AG08396 (cell line): Measurements from ENCODE around the gene GNG12.

Experiments
- DNase-seq: peaks from one replicate; pipeline ENCODE4 v3.0.0; 2012; ENCODE audit warnings: low spot score, mixed read lengths

GNG12 gene

GRCh38 chr1:67785847-67786753 is 47.2 kb downstream of the GNG12 start:
- no peak for DNase-seq

- no peak for DNase-seq
Measured at GRCh38 chr1:67784545-67785186, 48.6 kb downstream of the GNG12 start.

GRCh38 chr1:67780637-67781036 is 52.6 kb downstream of the GNG12 start:
- DNase-seq: no peak

- DNase-seq: no peak
Measured at GRCh38 chr1:67777440-67777839, 55.8 kb downstream of the GNG12 start.

GRCh38 chr1:67777016-67777415 is 56.3 kb downstream of the GNG12 start:
- DNase-seq: no peak

- DNase-seq: no peak
Measured at GRCh38 chr1:67773462-67773861, 59.8 kb downstream of the GNG12 start.

- DNase-seq: no peak
Measured at GRCh38 chr1:67771749-67772148, 61.5 kb downstream of the GNG12 start.

- DNase-seq: no peak
Measured at GRCh38 chr1:67771152-67771551, 62.1 kb downstream of the GNG12 start.

- DNase-seq: no peak
Measured at GRCh38 chr1:67769633-67770256, 63.5 kb downstream of the GNG12 start.

GRCh38 chr1:67768480-67768879 is 64.8 kb downstream of the GNG12 start:
- DNase-seq: no peak

- DNase-seq: no peak
Measured at GRCh38 chr1:67767103-67767782, 66.0 kb downstream of the GNG12 start.

- peak; percentile 62 for DNase-seq
Measured at GRCh38 chr1:67766141-67766978, 66.9 kb downstream of the GNG12 start.

- DNase-seq: no peak
Measured at GRCh38 chr1:67764633-67765032, 68.6 kb downstream of the GNG12 start.

- no peak for DNase-seq
Measured at GRCh38 chr1:67761730-67762129, 71.5 kb downstream of the GNG12 start.

- DNase-seq: no peak
Measured at GRCh38 chr1:67761091-67761490, 72.2 kb downstream of the GNG12 start.

GRCh38 chr1:67760030-67760821 is 73.0 kb downstream of the GNG12 start:
- peak; percentile 58 for DNase-seq

- peak; percentile 24 for DNase-seq
Measured at GRCh38 chr1:67759692-67760029, 73.6 kb downstream of the GNG12 start.

GRCh38 chr1:67759066-67759465 is 74.2 kb downstream of the GNG12 start:
- no peak for DNase-seq

GRCh38 chr1:67755619-67756018 is 77.6 kb downstream of the GNG12 start:
- DNase-seq: no peak

- DNase-seq: no peak
Measured at GRCh38 chr1:67755160-67755559, 78.1 kb downstream of the GNG12 start.

- DNase-seq: no peak
Measured at GRCh38 chr1:67754526-67754920, 78.7 kb downstream of the GNG12 start.
